NT2/D1 (cell line): ENCODE data around the gene KIAA0319L.

ENCODE experiments used
- YY1 ChIP-seq: IDR thresholded peaks from 2 replicates; pipeline ENCODE4 v1.6.1; 2011; ENCODE audit not compliant: insufficient read length, insufficient read depth
- ZNF274 ChIP-seq: IDR thresholded peaks from 2 replicates; pipeline ENCODE4 v1.6.1; 2011; ENCODE audit warnings: mild to moderate bottlenecking, low read depth, low read length

GRCh38 chr1:35519432-35519831 is 37.8 kb downstream of the KIAA0319L start:
- TF ChIP-seq YY1, result no peak
- no peak for TF ChIP-seq ZNF274
